HepG2 (cell line): ENCODE data around the gene TRAPPC3. TPM values are rescaled to one million over a fixed set of nuclear protein-coding genes. Genes with fewer than 3 reads are reported as not detected.

Experiments used
- ATAC-seq: fragments of 200-7000 bp; cut with Tn5 transposase; 3 replicates; pipeline ENCODE4 v1.9.1; 2020; ENCODE audit warnings: mild to moderate bottlenecking, moderate library complexity
- BruUV-seq: library from RNA; stranded (reverse); fragments of 400-500 nt; replicated peaks from 2 replicates; lab custom pipeline; 2021; lab: Mats Ljungman, UMichigan
- CTCF ChIA-PET: fragments of 300-600 bp; formaldehyde crosslinking; extraction: SDS; loops from one replicate; lab custom pipeline; 2021; ENCODE audit warnings: low total read pairs, inconsistent platforms, low intra/inter-chr PET ratio; lab: Yijun Ruan, JAX
- POLR2A ChIA-PET: fragments of 350-600 bp; sonication (Branson Sonifier 250); formaldehyde crosslinking; loops from one replicate; lab custom pipeline; 2020; ENCODE audit warnings: antibody characterized with exemption, inconsistent platforms; lab: Yijun Ruan, JAX
- DNase-seq: peaks from one replicate; pipeline ENCODE4 v3.0.0-alpha.2; 2015; ENCODE audit warnings: low spot score
- FAIRE-seq: peaks from 3 replicates; lab custom pipeline; 2011; peaks lifted over from hg19 to GRCh38; lab: Jason Lieb, UNC
- H2AFZ ChIP-seq: one replicate; pipeline ENCODE4 v1.6.1; 2011; ENCODE audit warnings: low read length, inconsistent platforms
- H3K27ac ChIP-seq: fragments of 300-600 bp; 3 replicates; pipeline ENCODE4 v1.8.0; 2011; ENCODE audit warnings: mixed run types, mild to moderate bottlenecking, mixed read lengths, low read length, inconsistent platforms; ENCODE audit not compliant: insufficient read depth; ENCODE audit errors: extremely low read length
- H3K27me3 ChIP-seq, 2 experiments: fragments of 200-600 bp in 1 of 2; 2 replicates in 1 of 2; 3 replicates in 1 of 2; pipeline versions ENCODE4 v1.6.0 to v1.8.0; 2011; ENCODE audit warnings: low read length in 2 of 2, mild to moderate bottlenecking in 2 of 2, moderate library complexity in 2 of 2, inconsistent platforms in 1 of 2; ENCODE audit not compliant: insufficient read depth in 2 of 2, control insufficient read depth in 1 of 2
- H3K36me3 ChIP-seq, 2 experiments: fragments of 200-600 bp in 1 of 2; replicated peaks in 1 of 2; 2 replicates in 1 of 2; 3 replicates in 1 of 2; pipeline versions ENCODE4 v1.5.1 to v1.8.0; 2011; ENCODE audit warnings: low read length in 2 of 2, inconsistent platforms in 1 of 2; ENCODE audit not compliant: insufficient read depth in 2 of 2, control insufficient read depth in 1 of 2
- H3K4me1 ChIP-seq: 2 replicates; pipeline ENCODE4 v1.5.1; 2012; ENCODE audit warnings: low read length, inconsistent platforms; ENCODE audit not compliant: insufficient read depth
- H3K4me2 ChIP-seq: 2 replicates; pipeline ENCODE4 v1.6.0; 2011; ENCODE audit warnings: low read depth, low read length, inconsistent platforms
- H3K4me3 ChIP-seq, 3 experiments: fragments of 200-600 bp in 1 of 3; sonication (generic), shearing (Covaris generic) in 1 of 3; replicated peaks in 1 of 3; 2 replicates each; pipeline ENCODE4 v1.5.1; 2011 to 2016; ENCODE audit warnings: low read length in 3 of 3, inconsistent platforms in 2 of 3, low read depth in 2 of 3, mild to moderate bottlenecking in 2 of 3, control low read depth in 1 of 3, mixed read lengths in 1 of 3; ENCODE audit not compliant: insufficient read depth in 1 of 3
- H3K79me2 ChIP-seq: one replicate; pipeline ENCODE4 v1.6.1; 2011; ENCODE audit warnings: low read length, inconsistent platforms; ENCODE audit not compliant: insufficient read depth
- H3K9ac ChIP-seq: 2 replicates; pipeline ENCODE4 v1.6.0; 2011; ENCODE audit warnings: mild to moderate bottlenecking, low read depth, low read length, inconsistent platforms; ENCODE audit not compliant: insufficient read depth
- H3K9me3 ChIP-seq: 2 replicates; pipeline ENCODE4 v1.5.1; 2012; ENCODE audit warnings: mild to moderate bottlenecking, low read length
- H4K20me1 ChIP-seq: 2 replicates; pipeline ENCODE4 v1.6.0; 2011; ENCODE audit warnings: inconsistent platforms, mild to moderate bottlenecking, low read length, moderate library complexity; ENCODE audit not compliant: insufficient read depth
- HCFC1 ChIP-seq: fragments of 150-350 bp; IDR thresholded peaks from 2 replicates; pipeline ENCODE4 v1.6.1; 2014; ENCODE audit warnings: low read depth, low read length
- HNF4A ChIP-seq: sonication (generic); formaldehyde crosslinking; IDR thresholded peaks from 2 replicates; pipeline ENCODE4 v1.4.0; 2020; ENCODE audit warnings: missing genetic modification reagents
- JDP2 ChIP-seq: sonication (generic); formaldehyde crosslinking; IDR thresholded peaks from 2 replicates; pipeline ENCODE4 v1.8.1; 2022; ENCODE audit warnings: missing genetic modification reagents, borderline replicate concordance
- KLF9 ChIP-seq: IDR thresholded peaks from 2 replicates; pipeline ENCODE4 v1.6.1; 2016; ENCODE audit warnings: low read depth
- PAX8 ChIP-seq: sonication (generic); formaldehyde crosslinking; IDR thresholded peaks from 2 replicates; pipeline ENCODE4 v1.8.0; 2022; ENCODE audit warnings: mild to moderate bottlenecking, missing genetic modification reagents, borderline replicate concordance
- SNAPC4 ChIP-seq: sonication (generic); formaldehyde crosslinking; IDR thresholded peaks from 2 replicates; pipeline ENCODE4 v1.4.0; 2020; ENCODE audit warnings: mild to moderate bottlenecking, missing genetic modification reagents
- ZFYVE20 ChIP-seq: sonication (generic); formaldehyde crosslinking; IDR thresholded peaks from 2 replicates; pipeline ENCODE4 v1.8.0; 2023; ENCODE audit warnings: low read depth, mild to moderate bottlenecking, moderate library complexity, missing genetic modification reagents, borderline replicate concordance
- ZNF20 ChIP-seq: sonication (generic); formaldehyde crosslinking; IDR thresholded peaks from 2 replicates; pipeline ENCODE4 v1.4.0; 2020; ENCODE audit warnings: mild to moderate bottlenecking, moderate library complexity, missing genetic modification reagents
- ZNF503 ChIP-seq: sonication (generic); formaldehyde crosslinking; IDR thresholded peaks from 2 replicates; pipeline ENCODE4 v1.4.0; 2020; ENCODE audit warnings: missing genetic modification reagents
- ZNF598 ChIP-seq: sonication (generic); formaldehyde crosslinking; IDR thresholded peaks from 2 replicates; pipeline ENCODE4 v1.5.1; 2020; ENCODE audit warnings: mild to moderate bottlenecking, missing genetic modification reagents, borderline replicate concordance
- ZNF616 ChIP-seq: sonication (generic); formaldehyde crosslinking; IDR thresholded peaks from 2 replicates; pipeline ENCODE4 v1.5.0; 2020; ENCODE audit warnings: low read depth, mild to moderate bottlenecking, missing genetic modification reagents
- ZNF652 ChIP-seq: IDR thresholded peaks from 2 replicates; pipeline ENCODE4 v1.6.1; 2016; ENCODE audit warnings: low read depth, borderline replicate concordance
- WGBS: methylation state at CpG from one replicate; pipeline ENCODE4 v1.1.6; 2017; ENCODE audit warnings: low lambda C conversion rate; 5-methylcytosine and 5-hydroxymethylcytosine counted together
- in situ Hi-C: cut with HindIII; loops from 2 replicates; pipeline ENCODE4 v1.10.0; 2017; ENCODE audit warnings: low pct_unique_long_range_greater_than_20kb; ENCODE audit not compliant: extremely low pct_ligation_motif_present
- intact Hi-C: fragments of 100-400 bp; cut with micrococcal nuclease; formaldehyde crosslinking; loops from one replicate; pipeline ENCODE4 v1.10.0; 2022; ENCODE audit not compliant: unreplicated experiment
- polyA plus RNA-seq, 8 experiments: library from polyadenylated mRNA; depleted of rRNA in 3 of 8; stranded (reverse) in 7 of 8; unstranded in 1 of 8; fragments of >200 nt; fragmentation: Illumina TruSeq in 4 of 8; extraction: Trizol in 4 of 8; gene quantifications; 2 replicates each; pipeline versions ENCODE4 v1.2.1 to v1.2.3, GENCODE V29; 2011 to 2016; ENCODE audit warnings: low read depth in 4 of 8, missing spikeins in 1 of 8, mixed read lengths in 1 of 8; ENCODE audit not compliant: insufficient read depth in 1 of 8
- total RNA-seq, 5 experiments: library from RNA; depleted of rRNA; stranded (reverse); fragments of >200 nt; fragmentation: Illumina TruSeq; extraction: Trizol; gene quantifications; 2 replicates each; pipeline ENCODE4 v1.2.3, GENCODE V29; 2016; ENCODE audit warnings: low read depth in 1 of 5
- TF ChIP-seq, protein P1 (sequence below): sonication (generic); formaldehyde crosslinking; IDR thresholded peaks from 2 replicates; pipeline ENCODE4 v1.5.0; 2020; ENCODE audit warnings: missing genetic modification reagents
- TF ChIP-seq, protein P2 (sequence below): sonication (generic); formaldehyde crosslinking; IDR thresholded peaks from 2 replicates; pipeline ENCODE4 v1.4.0; 2020; ENCODE audit warnings: missing genetic modification reagents

TRAPPC3 gene
- total and polyA plus RNA-seq, 2 of the 13 experiments (the other 11 are each of a cell fraction or from before 2014, with no cell fraction given) = 53.7 to 62.4 TPM

DNA sequence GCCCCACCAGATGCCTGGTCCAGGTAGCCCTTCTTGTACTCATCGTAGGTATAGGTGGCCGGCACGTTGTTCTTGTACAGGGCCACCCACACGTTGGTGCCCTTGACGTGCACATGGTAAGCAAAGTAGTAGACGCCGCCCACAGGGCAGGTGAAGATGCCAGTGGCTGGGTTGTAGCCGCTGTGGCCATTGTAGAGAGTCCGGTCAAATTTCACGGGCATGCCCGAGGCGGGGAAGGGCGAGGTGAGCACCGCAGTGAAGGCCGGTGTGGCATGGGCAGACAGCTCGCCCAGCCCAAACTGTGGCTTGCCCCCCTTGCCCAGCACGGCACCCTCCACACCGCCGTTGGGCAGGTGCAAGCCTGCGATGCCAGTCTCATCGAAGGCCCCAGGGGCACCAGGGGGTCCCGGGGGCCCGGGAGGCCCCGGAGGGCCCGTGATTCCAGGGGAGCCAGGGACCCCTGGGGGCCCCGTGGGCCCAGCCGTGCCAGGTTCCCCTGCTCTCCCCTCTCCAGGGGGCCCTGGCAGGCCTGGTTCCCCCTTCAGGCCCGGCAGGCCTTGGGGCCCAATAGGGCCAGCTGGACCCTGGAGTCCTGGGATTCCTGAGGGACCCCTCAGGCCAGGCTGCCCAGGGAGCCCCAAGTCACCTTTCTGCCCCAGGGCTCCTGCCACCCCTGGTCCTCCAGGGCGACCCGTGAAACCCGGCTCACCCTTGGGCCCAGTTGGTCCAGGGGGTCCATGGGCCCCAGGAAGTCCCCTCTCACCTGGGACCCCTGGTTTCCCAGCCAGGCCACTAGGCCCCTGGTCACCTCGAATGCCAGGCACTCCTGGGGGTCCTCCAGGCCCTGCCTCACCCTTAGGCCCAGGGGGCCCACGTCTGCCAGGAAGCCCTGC is 51.3 kb downstream of the TRAPPC3 start:
- intact Hi-C loops = loop anchor here (5.0 kb wide), 1 partner anchor 189 kb away; no protein-coding TSS in a partner anchor
- CTCF ChIA-PET = interaction anchor here (5.0 kb wide), 1 partner anchor 36 kb away, joined by 104 read pairs; no protein-coding TSS in a partner anchor
- TF ChIP-seq PAX8 (CRISPR knock-in tag) = no peak
- TF ChIP-seq ZNF503 (CRISPR knock-in tag) = no peak
- TF ChIP-seq ZNF652 (CRISPR knock-in tag) = no peak
- TF ChIP-seq SNAPC4 (CRISPR knock-in tag) = no peak
- TF ChIP-seq ZFYVE20 = no peak
- TF ChIP-seq, protein P1, sequence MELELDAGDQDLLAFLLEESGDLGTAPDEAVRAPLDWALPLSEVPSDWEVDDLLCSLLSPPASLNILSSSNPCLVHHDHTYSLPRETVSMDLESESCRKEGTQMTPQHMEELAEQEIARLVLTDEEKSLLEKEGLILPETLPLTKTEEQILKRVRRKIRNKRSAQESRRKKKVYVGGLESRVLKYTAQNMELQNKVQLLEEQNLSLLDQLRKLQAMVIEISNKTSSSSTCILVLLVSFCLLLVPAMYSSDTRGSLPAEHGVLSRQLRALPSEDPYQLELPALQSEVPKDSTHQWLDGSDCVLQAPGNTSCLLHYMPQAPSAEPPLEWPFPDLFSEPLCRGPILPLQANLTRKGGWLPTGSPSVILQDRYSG (CRISPR knock-in tag) = no peak
- TF ChIP-seq ZNF598 (CRISPR knock-in tag) = no peak
- no peak for TF ChIP-seq ZNF20 (CRISPR knock-in tag)
- TF ChIP-seq HCFC1 = no peak
- TF ChIP-seq, protein P2, sequence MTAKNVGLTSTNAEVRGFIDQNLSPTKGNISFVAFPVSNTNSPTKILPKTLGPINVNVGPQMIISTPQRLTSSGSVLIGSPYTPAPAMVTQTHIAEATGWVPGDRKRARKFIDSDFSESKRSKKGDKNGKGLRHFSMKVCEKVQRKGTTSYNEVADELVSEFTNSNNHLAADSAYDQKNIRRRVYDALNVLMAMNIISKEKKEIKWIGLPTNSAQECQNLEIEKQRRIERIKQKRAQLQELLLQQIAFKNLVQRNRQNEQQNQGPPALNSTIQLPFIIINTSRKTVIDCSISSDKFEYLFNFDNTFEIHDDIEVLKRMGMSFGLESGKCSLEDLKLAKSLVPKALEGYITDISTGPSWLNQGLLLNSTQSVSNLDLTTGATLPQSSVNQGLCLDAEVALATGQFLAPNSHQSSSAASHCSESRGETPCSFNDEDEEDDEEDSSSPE (CRISPR knock-in tag) = no peak
- no peak for TF ChIP-seq JDP2 (CRISPR knock-in tag)
- no peak for TF ChIP-seq ZNF616 (CRISPR knock-in tag)
- TF ChIP-seq KLF9 (CRISPR knock-in tag) = no peak
- no peak for TF ChIP-seq HNF4A (CRISPR knock-in tag)

More for the DNA sequence above, 51.3 kb downstream of the TRAPPC3 start:
- Histone ChIP-seq H3K4me1 (peaks cover 29% of the 10 kb centered on the region; the same call in 1 of the 2 replicates), H3K4me3 (no peak overlapping the region), H3K27me3 (no peaks in the 10 kb centered on the region), H3K4me2 (no peak overlapping the region), H3K9me3 (no peaks in the 10 kb centered on the region), H3K27ac (no peak overlapping the region), H3K9ac (no peak overlapping the region), H3K79me2 (no peaks in the 10 kb centered on the region), H3K36me3 (peaks cover 20 to 30% of the 10 kb centered on the region in 2 experiments), H4K20me1 (0 out of 2 replicates have a peak, but pooled peaks cover under 1% of the 10 kb centered on the region), H2AFZ (no peak overlapping the region)
- POLR2A ChIA-PET = interaction anchor here (1.2 to 2.6 kb wide), 2 partner anchors 20 to 52 kb away, joined by 5 to 7 read pairs; partner anchors contain the start of gene TRAPPC3
- DNase-seq = no peak
- FAIRE-seq = no peak
- no peak for ATAC-seq
- no TSS peak for BruUV-seq
- in situ Hi-C loops = loop anchor here (5.0 kb wide), 1 partner anchor 34 kb away; no protein-coding TSS in a partner anchor
- WGBS = 94% methylated on average over 7 of the region's 33 CpGs
